CD4-positive, alpha-beta T cell (primary cell): Measurements from ENCODE around the gene RAB44. TPM values are rescaled to one million over a fixed set of nuclear protein-coding genes. Genes with fewer than 3 reads are reported as not detected.

Experiments used
- ATAC-seq: fragments of 200-7000 bp; cut with Tn5 transposase; one replicate; pipeline ENCODE4 v1.10.0; 2022; ENCODE audit warnings: mild to moderate bottlenecking; ENCODE audit not compliant: poor library complexity
- CTCF ChIA-PET: fragments of 350-600 bp; sonication (Branson Sonifier 250); formaldehyde crosslinking; loops from one replicate; lab custom pipeline; 2021; ENCODE audit warnings: antibody characterized with exemption, inconsistent platforms; lab: Charles Lee
- POLR2A ChIA-PET: fragments of 350-600 bp; sonication (Branson Sonifier 250); formaldehyde crosslinking; loops from one replicate; lab custom pipeline; 2021; ENCODE audit warnings: antibody characterized with exemption, inconsistent platforms; lab: Charles Lee
- DNase-seq, 14 experiments: peaks; one replicate each; pipeline ENCODE4 v3.0.0-alpha.2; 2013 to 2020; ENCODE audit warnings: mixed read lengths in 2 of 14
- H3K27ac ChIP-seq, 2 donors: one replicate each; pipeline versions ENCODE4 v1.5.1 to v1.7.0; 2013; ENCODE audit warnings: low read length in 2 of 2, low read depth in 1 of 2, mild to moderate bottlenecking in 1 of 2
- H3K27me3 ChIP-seq, 2 experiments: 1 replicate in 1 of 2; 2 replicates in 1 of 2; pipeline versions ENCODE4 v1.6.1 to v1.7.0; 2013; ENCODE audit warnings: low read length in 2 of 2, control low read depth in 1 of 2, mild to moderate bottlenecking in 1 of 2, moderate library complexity in 1 of 2; ENCODE audit not compliant: insufficient read depth in 2 of 2, control insufficient read depth in 1 of 2
- H3K36me3 ChIP-seq: one replicate; pipeline ENCODE4 v1.6.1; 2013; ENCODE audit warnings: low read length, control low read depth; ENCODE audit not compliant: insufficient read depth
- H3K4me1 ChIP-seq: one replicate; pipeline ENCODE4 v1.6.1; 2013; ENCODE audit warnings: low read length, control low read depth; ENCODE audit not compliant: insufficient read depth
- H3K4me3 ChIP-seq: one replicate; pipeline ENCODE4 v1.5.1; 2013; ENCODE audit warnings: mild to moderate bottlenecking, low read length, moderate library complexity
- H3K9me3 ChIP-seq, 2 experiments: 1 replicate in 1 of 2; 2 replicates in 1 of 2; pipeline versions ENCODE4 v1.6.1 to v1.7.0; 2013; ENCODE audit warnings: low read length in 2 of 2, mild to moderate bottlenecking in 2 of 2, control low read depth in 1 of 2, moderate library complexity in 1 of 2; ENCODE audit not compliant: control insufficient read depth in 1 of 2, insufficient read depth in 1 of 2
- H3K27ac Mint-ChIP-seq: one replicate; pipeline ENCODE4 v1.8.0; 2020; ENCODE audit warnings: mixed read lengths
- H3K27me3 Mint-ChIP-seq: one replicate; pipeline ENCODE4 v1.8.0; 2021; ENCODE audit warnings: mixed read lengths
- H3K36me3 Mint-ChIP-seq: one replicate; pipeline ENCODE4 v1.8.0; 2021; ENCODE audit warnings: low read depth, mixed read lengths
- H3K4me1 Mint-ChIP-seq: one replicate; pipeline ENCODE4 v1.8.0; 2021; ENCODE audit warnings: low read depth, mixed read lengths
- H3K4me3 Mint-ChIP-seq: one replicate; pipeline ENCODE4 v1.8.0; 2020; ENCODE audit warnings: mild to moderate bottlenecking, mixed read lengths
- H3K9me3 Mint-ChIP-seq: one replicate; pipeline ENCODE4 v1.8.0; 2020; ENCODE audit warnings: mixed read lengths
- CTCF ChIP-seq: fragments of 200-600 bp; IDR thresholded peaks from one replicate; pipeline ENCODE4 v1.8.0; 2022; ENCODE audit warnings: antibody characterized with exemption, mild to moderate bottlenecking
- intact Hi-C, 2 experiments: fragments of 100-400 bp; cut with DNase I in 1 of 2; cut with micrococcal nuclease in 1 of 2; formaldehyde crosslinking; loops; one replicate each; pipeline versions ENCODE4 v1.15.1 to v1.9.0; 2023 to 2025; cut with DNase I, micrococcal nuclease
- total RNA-seq, 174 experiments: library from RNA in 2 of 174; stranded (reverse) in 2 of 174; gene quantifications; one replicate each; pipeline ENCODE4 v1.2.3 and lab custom pipeline; 2021 to 2026

The RAB44 gene
- total RNA-seq, 2 experiments from 2014 or later, result 0.22 TPM

GRCh38 chr6:36757206-36757605 lies 59.6 kb downstream of the RAB44 start:
- peak in 8 of 14 experiments; percentile 15 to 76 (median 42) for DNase-seq
- H3K27ac Mint-ChIP-seq, result peak overlapping the region; percentile 90
- H3K4me1 Mint-ChIP-seq, result peaks cover 47% of the 10 kb centered on the region
- peak overlapping the region; percentile 71 to 89 for H3K27ac ChIP-seq
- no peak for TF ChIP-seq CTCF
- no peaks in the 10 kb centered on the region for H3K36me3 Mint-ChIP-seq
- H3K4me1 ChIP-seq, result peaks cover 70% of the 10 kb centered on the region
- H3K27me3 ChIP-seq, result no peaks in the 10 kb centered on the region
- H3K4me3 ChIP-seq, result no peak overlapping the region
- H3K9me3 Mint-ChIP-seq, result no peaks in the 10 kb centered on the region
- ATAC-seq, result no peak
- no peaks in the 10 kb centered on the region for H3K9me3 ChIP-seq
- intact Hi-C loops, result loop anchor here (2.0 to 5.0 kb wide), 4 partner anchors 78 to 334 kb away; partner anchors contain the start of gene CDKN1A (in 2 of the 2)
- no peak overlapping the region for H3K4me3 Mint-ChIP-seq
- no peaks in the 10 kb centered on the region for H3K27me3 Mint-ChIP-seq
- H3K36me3 ChIP-seq, result no peaks in the 10 kb centered on the region
- ChIA-PET POLR2A (no interaction called here), CTCF (interaction anchor here (1.4 to 4.5 kb wide), 3 partner anchors 78 to 142 kb away, joined by 4 to 21 read pairs (median 12); partner anchors contain the start of gene CDKN1A)

- Mint-ChIP-seq H3K4me3 (no peak overlapping the region), H3K9me3 (no peaks in the 10 kb centered on the region), H3K4me1 (peaks cover 47% of the 10 kb centered on the region), H3K27me3 (no peaks in the 10 kb centered on the region), H3K27ac (peak overlapping the region; percentile 90), H3K36me3 (no peaks in the 10 kb centered on the region)
- Histone ChIP-seq H3K9me3 (no peaks in the 10 kb centered on the region), H3K4me3 (no peak overlapping the region), H3K27me3 (no peaks in the 10 kb centered on the region), H3K4me1 (peaks cover 61% of the 10 kb centered on the region), H3K27ac (peak overlapping the region; percentile 71 to 89), H3K36me3 (no peaks in the 10 kb centered on the region)
- intact Hi-C loops, result loop anchor here (2.0 to 5.0 kb wide), 4 partner anchors 79 to 335 kb away; partner anchors contain the start of gene CDKN1A (in 2 of the 2)
- no peak for ATAC-seq
- ChIA-PET POLR2A (no interaction called here), CTCF (interaction anchor here (1.3 to 4.5 kb wide), 7 partner anchors 9 to 143 kb away, joined by 3 to 22 read pairs (median 16); no protein-coding TSS in a partner anchor)
- DNase-seq, result no peak
- TF ChIP-seq CTCF, result no peak
Measured at GRCh38 chr6:36757943-36758508, 60.4 kb downstream of the RAB44 start.

- H3K4me3 ChIP-seq, result no peak overlapping the region
- Mint-ChIP-seq H3K9me3 (no peaks in the 10 kb centered on the region), H3K27ac (peak overlapping the region; percentile 39), H3K4me3 (no peak overlapping the region), H3K27me3 (no peaks in the 10 kb centered on the region), H3K4me1 (peaks cover 47% of the 10 kb centered on the region), H3K36me3 (no peaks in the 10 kb centered on the region)
- H3K4me1 ChIP-seq, result peaks cover 55% of the 10 kb centered on the region
- H3K9me3 ChIP-seq, result no peaks in the 10 kb centered on the region
- no peaks in the 10 kb centered on the region for H3K27me3 ChIP-seq
- H3K27ac ChIP-seq, result no peak overlapping the region
- no peaks in the 10 kb centered on the region for H3K36me3 ChIP-seq
- ChIA-PET POLR2A (interaction anchor here (0.7 to 1.1 kb wide), 2 partner anchors 12 to 193 kb away, joined by 3 read pairs; no protein-coding TSS in a partner anchor), CTCF (interaction anchor here (0.9 to 2.3 kb wide), 21 partner anchors 8 to 337 kb away, joined by 3 to 22 read pairs (median 4); partner anchors contain the start of genes CDKN1A and MTCH1)
- no peak for DNase-seq
- TF ChIP-seq CTCF, result no peak
- no peak for ATAC-seq
- intact Hi-C loops, result loop anchor here (1.0 to 5.0 kb wide), 4 partner anchors 81 to 336 kb away; partner anchors contain the start of gene CDKN1A (in 1 of the 2)
Measured at GRCh38 chr6:36758516-36759147, 61.0 kb downstream of the RAB44 start.
